ENCODE measurements around the gene FRMD4B. TPM values are rescaled to one million over a fixed set of nuclear protein-coding genes. Genes with fewer than 3 reads are reported as not detected.

Gene FRMD4B
- polyA plus RNA-seq, 1 donor, result 16.1 TPM

GRCh38 chr3:69200384-69201068 is 185.4 kb downstream of the FRMD4B start:
- DNase-seq, result no peak

- no peak for DNase-seq
Measured at GRCh38 chr3:69199942-69200341, 185.9 kb downstream of the FRMD4B start.

GRCh38 chr3:69197922-69198530 is 187.9 kb downstream of the FRMD4B start:
- no peak for DNase-seq

GRCh38 chr3:69197455-69197854 is 188.4 kb downstream of the FRMD4B start:
- no peak for DNase-seq

GRCh38 chr3:69196876-69197275 is 189.0 kb downstream of the FRMD4B start:
- no peak for DNase-seq

GRCh38 chr3:69194431-69195165 is 191.3 kb downstream of the FRMD4B start:
- DNase-seq, result no peak

- no peak for DNase-seq
Measured at GRCh38 chr3:69193749-69194148, 192.1 kb downstream of the FRMD4B start.

- no peak for DNase-seq
Measured at GRCh38 chr3:69191516-69191915, 194.4 kb downstream of the FRMD4B start.

- no peak for DNase-seq
Measured at GRCh38 chr3:69189487-69189886, 196.4 kb downstream of the FRMD4B start.

GRCh38 chr3:69186575-69187093 is 199.3 kb downstream of the FRMD4B start:
- DNase-seq, result no peak

- DNase-seq, result no peak
Measured at GRCh38 chr3:69182588-69183316, 203.1 kb downstream of the FRMD4B start.

- DNase-seq, result no peak
Measured at GRCh38 chr3:69181592-69182211, 204.2 kb downstream of the FRMD4B start.

- DNase-seq, result no peak
Measured at GRCh38 chr3:69180869-69181591, 204.9 kb downstream of the FRMD4B start.

GRCh38 chr3:69179740-69180372 is 206.0 kb downstream of the FRMD4B start:
- no peak for DNase-seq

- DNase-seq, result no peak
Measured at GRCh38 chr3:69178838-69179739, 206.8 kb downstream of the FRMD4B start.

- DNase-seq, result no peak
Measured at GRCh38 chr3:69178082-69178481, 207.8 kb downstream of the FRMD4B start.

- DNase-seq, result no peak
Measured at GRCh38 chr3:69174871-69175737, 210.8 kb downstream of the FRMD4B start.

- no peak for DNase-seq
Measured at GRCh38 chr3:69174445-69174844, 211.4 kb downstream of the FRMD4B start.

GRCh38 chr3:69172058-69172457 is 213.8 kb downstream of the FRMD4B start:
- DNase-seq, result no peak
